Measurements from ENCODE around the gene SPAG9. TPM values are rescaled to one million over a fixed set of nuclear protein-coding genes. Genes with fewer than 3 reads are reported as not detected.

SPAG9 gene
- total and polyA plus RNA-seq, 2 donors (not counting 1 experiment from before 2014, with no cell fraction given) = 8.6 to 64.1 TPM

DNA sequence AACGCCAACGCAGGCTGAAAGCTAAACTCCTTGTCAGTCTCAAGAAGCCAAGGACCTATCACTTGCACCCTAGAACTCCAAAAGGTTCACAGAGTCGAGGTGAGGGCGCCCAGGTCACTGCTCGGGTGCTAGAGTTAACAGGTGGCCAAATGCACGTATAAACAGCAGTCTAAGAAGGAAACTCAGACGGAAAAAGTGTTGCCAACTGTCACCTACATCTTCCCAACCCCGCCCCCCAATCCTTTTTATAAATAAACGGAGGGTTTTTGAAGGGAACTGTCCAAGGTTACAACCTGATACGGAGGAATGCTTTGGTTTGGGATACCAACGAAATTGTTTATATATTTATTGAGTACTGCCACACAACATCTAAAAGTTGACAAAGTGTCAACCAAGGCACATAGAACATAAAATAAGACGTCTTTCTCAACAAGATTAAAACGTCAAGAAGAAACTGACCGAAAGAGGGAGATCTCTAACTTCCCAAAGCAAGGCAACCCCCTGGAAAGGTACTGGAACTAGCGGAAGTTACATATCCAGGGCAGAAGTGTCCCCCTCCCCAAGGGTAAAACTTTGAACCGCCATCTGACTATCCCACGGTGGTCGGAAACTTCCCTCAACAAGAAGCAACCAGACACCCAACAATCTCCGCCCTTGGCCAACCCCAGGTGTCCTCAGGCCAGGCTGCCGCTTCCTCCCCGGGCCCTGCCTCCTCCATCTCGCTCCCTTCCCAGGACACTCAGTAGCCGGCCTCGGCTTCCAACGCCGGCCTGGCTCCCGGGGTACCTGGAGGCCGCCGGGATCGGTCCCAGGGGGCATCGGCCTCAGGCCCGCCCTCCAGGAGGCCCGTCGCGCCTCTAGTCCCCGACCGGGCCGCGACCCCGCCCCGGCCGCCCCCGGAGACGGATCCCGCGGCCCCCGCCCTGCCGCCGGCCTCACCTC is 982 bp downstream of the SPAG9 start:
- H3K9me3 ChIP-seq (ENCODE audit: control extremely low read depth in 1 of 3, control insufficient read depth in 2 of 3, insufficient read depth in 1 of 3, low read length in 2 of 3) = no peaks in the 10 kb centered on the region
- Mint-ChIP-seq H3K27me3 (no peaks in the 10 kb centered on the region), H3K27ac (peak overlapping the region; percentile 95), H3K4me3 (peak overlapping the region; percentile 96), H3K4me1 (peaks cover 54% of the 10 kb centered on the region), H3K9me3 (ENCODE audit: insufficient read depth) (no peaks in the 10 kb centered on the region)
- H3K27ac ChIP-seq (ENCODE audit: low read length in 2 of 2) = peak overlapping the region; percentile 90 to 93
- ATAC-seq (ENCODE audit: low read depth) (peak; percentile 1), DNase-seq (peak; percentile 69)
- peak overlapping the region; percentile 91 for H3K4me2 ChIP-seq (replicated peaks; ENCODE audit: low read depth, low read length, poor library complexity, severe bottlenecking)
- TF ChIP-seq EZH2 (IDR thresholded peaks at IDR 0.05; ENCODE audit: borderline replicate concordance, insufficient read depth, low read depth, low read length, poor library complexity, severe bottlenecking) = no peak
- TF ChIP-seq, protein P1, sequence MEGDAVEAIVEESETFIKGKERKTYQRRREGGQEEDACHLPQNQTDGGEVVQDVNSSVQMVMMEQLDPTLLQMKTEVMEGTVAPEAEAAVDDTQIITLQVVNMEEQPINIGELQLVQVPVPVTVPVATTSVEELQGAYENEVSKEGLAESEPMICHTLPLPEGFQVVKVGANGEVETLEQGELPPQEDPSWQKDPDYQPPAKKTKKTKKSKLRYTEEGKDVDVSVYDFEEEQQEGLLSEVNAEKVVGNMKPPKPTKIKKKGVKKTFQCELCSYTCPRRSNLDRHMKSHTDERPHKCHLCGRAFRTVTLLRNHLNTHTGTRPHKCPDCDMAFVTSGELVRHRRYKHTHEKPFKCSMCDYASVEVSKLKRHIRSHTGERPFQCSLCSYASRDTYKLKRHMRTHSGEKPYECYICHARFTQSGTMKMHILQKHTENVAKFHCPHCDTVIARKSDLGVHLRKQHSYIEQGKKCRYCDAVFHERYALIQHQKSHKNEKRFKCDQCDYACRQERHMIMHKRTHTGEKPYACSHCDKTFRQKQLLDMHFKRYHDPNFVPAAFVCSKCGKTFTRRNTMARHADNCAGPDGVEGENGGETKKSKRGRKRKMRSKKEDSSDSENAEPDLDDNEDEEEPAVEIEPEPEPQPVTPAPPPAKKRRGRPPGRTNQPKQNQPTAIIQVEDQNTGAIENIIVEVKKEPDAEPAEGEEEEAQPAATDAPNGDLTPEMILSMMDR (IDR thresholded peaks at IDR 0.05) = no peak
- H3K27me3 ChIP-seq (replicated peaks in 1 of 4; ENCODE audit: control extremely low read depth in 1 of 4, control insufficient read depth in 3 of 4, insufficient read depth in 4 of 4, low read length in 3 of 4) = no peaks in the 10 kb centered on the region
- ChIA-PET POLR2A (interaction anchor here (0.7 to 1.7 kb wide), 5 partner anchors 9 to 253 kb away, joined by 3 to 10 read pairs (median 4); partner anchors contain the start of genes NME1, NME2 and TOB1), CTCF (interaction anchor here (0.7 to 2.6 kb wide), 3 partner anchors 34 to 221 kb away, joined by 3 to 10 read pairs (median 4); partner anchors contain the start of gene NME1)
- H2AFZ ChIP-seq (ENCODE audit: insufficient read depth, low read depth, low read length, poor library complexity, severe bottlenecking) = peak overlapping the region; percentile 89
- 2% methylated on average over 43 of the region's 49 CpGs for WGBS (ENCODE audit: insufficient coverage)
- H4K20me1 ChIP-seq (ENCODE audit: control insufficient read depth, insufficient read depth, low read length, poor library complexity, severe bottlenecking) = peaks cover 26% of the 10 kb centered on the region
- H3K79me2 ChIP-seq (ENCODE audit: control insufficient read depth, insufficient read depth, low read length) = peaks cover 58% of the 10 kb centered on the region
- intact Hi-C loops (cut with micrococcal nuclease) = loop anchor here (1.0 to 5.0 kb wide), 4 partner anchors 34 to 252 kb away; partner anchors contain the start of genes MBTD1, NME1, NME2 and UTP18
- peak overlapping the region; percentile 98 for H3K9ac ChIP-seq (ENCODE audit: low read length)
- no peaks in the 10 kb centered on the region for H3K36me3 ChIP-seq (replicated peaks in 1 of 2; ENCODE audit: control extremely low read depth in 1 of 2, control insufficient read depth in 1 of 2, extremely low read depth in 1 of 2, insufficient read depth in 2 of 2, low read length in 1 of 2)
- peak overlapping the region; percentile 74 to 98 (median 89) for H3K4me3 ChIP-seq (ENCODE audit: control extremely low read depth in 1 of 5, extremely low read depth in 1 of 5, insufficient read depth in 1 of 5, low read depth in 2 of 5, low read length in 4 of 5)
- peaks cover 33 to 35% of the 10 kb centered on the region in 2 donors for H3K4me1 ChIP-seq (ENCODE audit: control insufficient read depth in 2 of 2, insufficient read depth in 2 of 2, low read length in 2 of 2)

Measured in B cell (primary cell).